ENCODE measurements around the gene CTSD.

DNA sequence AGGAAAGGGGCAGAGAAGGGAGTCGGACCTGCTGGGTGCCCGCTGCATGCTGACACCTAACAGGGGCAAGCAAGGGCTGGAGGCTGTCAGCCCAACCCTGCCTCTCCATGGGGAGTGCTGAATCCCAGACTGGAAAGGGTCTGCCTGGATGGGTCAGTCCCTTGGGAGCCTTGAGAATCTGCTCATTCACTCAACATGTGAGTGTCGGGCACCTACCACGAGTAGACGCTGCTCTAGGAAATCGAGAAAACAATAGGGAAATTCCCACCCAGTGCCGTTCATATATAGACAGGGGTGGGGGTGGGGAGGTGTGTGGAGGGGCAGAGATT, 4.4 kb upstream of the CTSD start:
- no peak for TF ChIP-seq POLR2A (IDR thresholded peaks at IDR 0.05)
- TF ChIP-seq, protein P1, sequence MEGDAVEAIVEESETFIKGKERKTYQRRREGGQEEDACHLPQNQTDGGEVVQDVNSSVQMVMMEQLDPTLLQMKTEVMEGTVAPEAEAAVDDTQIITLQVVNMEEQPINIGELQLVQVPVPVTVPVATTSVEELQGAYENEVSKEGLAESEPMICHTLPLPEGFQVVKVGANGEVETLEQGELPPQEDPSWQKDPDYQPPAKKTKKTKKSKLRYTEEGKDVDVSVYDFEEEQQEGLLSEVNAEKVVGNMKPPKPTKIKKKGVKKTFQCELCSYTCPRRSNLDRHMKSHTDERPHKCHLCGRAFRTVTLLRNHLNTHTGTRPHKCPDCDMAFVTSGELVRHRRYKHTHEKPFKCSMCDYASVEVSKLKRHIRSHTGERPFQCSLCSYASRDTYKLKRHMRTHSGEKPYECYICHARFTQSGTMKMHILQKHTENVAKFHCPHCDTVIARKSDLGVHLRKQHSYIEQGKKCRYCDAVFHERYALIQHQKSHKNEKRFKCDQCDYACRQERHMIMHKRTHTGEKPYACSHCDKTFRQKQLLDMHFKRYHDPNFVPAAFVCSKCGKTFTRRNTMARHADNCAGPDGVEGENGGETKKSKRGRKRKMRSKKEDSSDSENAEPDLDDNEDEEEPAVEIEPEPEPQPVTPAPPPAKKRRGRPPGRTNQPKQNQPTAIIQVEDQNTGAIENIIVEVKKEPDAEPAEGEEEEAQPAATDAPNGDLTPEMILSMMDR (IDR thresholded peaks at IDR 0.05), result no peak

All from adrenal gland (tissue), 5 donors.